Measurements from ENCODE around the gene POLR1E. TPM values are rescaled to one million over a fixed set of nuclear protein-coding genes. Genes with fewer than 3 reads are reported as not detected.

The POLR1E gene
- polyA plus RNA-seq, 1 donor (not counting 4 experiments of a cell fraction or from before 2014, with no cell fraction given) = 44.4 TPM

GRCh38 chr9:37499297-37499696, 13.5 kb downstream of the POLR1E start:
- dilution Hi-C loops (cut with MboI; ENCODE audit: extremely low pct_ligation_motif_present, low sequenced_read_pairs) = loop anchor here (25.0 kb wide), 1 partner anchor 88 kb away; the partner anchor contains the start of genes FBXO10 and TOMM5
- Histone ChIP-seq H3K4me3 (ENCODE audit: control insufficient read depth in 2 of 3, extremely low read depth in 1 of 3, insufficient read depth in 2 of 3, low read depth in 1 of 3, low read length in 3 of 3) (no peak overlapping the region), H3K36me3 (ENCODE audit: control insufficient read depth in 2 of 2, extremely low read depth in 1 of 2, insufficient read depth in 2 of 2, low read length in 2 of 2) (peaks cover 36 to 64% of the 10 kb centered on the region in 2 experiments), H3K4me2 (ENCODE audit: control insufficient read depth, extremely low read depth, insufficient read depth, low read depth, low read length) (no peak overlapping the region), H3K27ac (ENCODE audit: control insufficient read depth, insufficient read depth, low read length) (no peak overlapping the region), H3K9ac (ENCODE audit: control insufficient read depth, extremely low read depth, insufficient read depth, low read length) (no peak overlapping the region), H3K27me3 (ENCODE audit: control insufficient read depth, extremely low read depth, insufficient read depth, low read length) (no peaks in the 10 kb centered on the region), H3K9me3 (ENCODE audit: control insufficient read depth, low read depth, low read length) (no peaks in the 10 kb centered on the region), H2AFZ (ENCODE audit: control insufficient read depth, low read length) (no peak overlapping the region), H3K9me1 (ENCODE audit: control insufficient read depth, extremely low read depth, insufficient read depth, low read length) (no peaks in the 10 kb centered on the region), H4K20me1 (ENCODE audit: control insufficient read depth, extremely low read depth, insufficient read depth, low read length) (peaks cover 5% of the 10 kb centered on the region), H3K79me2 (ENCODE audit: control insufficient read depth, insufficient read depth, low read length) (peaks cover 3% of the 10 kb centered on the region), H3K4me1 (ENCODE audit: control insufficient read depth, extremely low read depth, insufficient read depth, low read length) (no peaks in the 10 kb centered on the region)
- FAIRE-seq (no peak), DNase-seq (ENCODE audit: low read depth, low spot score) (no peak)
- TF ChIP-seq EZH2 (IDR thresholded peaks at IDR 0.05; ENCODE audit: low read length) = no peak
- no peak for TF ChIP-seq CTCF (optimal IDR thresholded peaks at IDR 0.05 in 1 of 3, IDR thresholded peaks at IDR 0.05 in 1 of 3, conservative IDR thresholded peaks at IDR 0.05 in 1 of 3; ENCODE audit: extremely low read depth in 1 of 3, insufficient read depth in 2 of 3, low read length in 3 of 3)

- H3K4me1 ChIP-seq (ENCODE audit: control insufficient read depth, extremely low read depth, insufficient read depth, low read length) = no peaks in the 10 kb centered on the region
- no peaks in the 10 kb centered on the region for H3K9me1 ChIP-seq (ENCODE audit: control insufficient read depth, extremely low read depth, insufficient read depth, low read length)
- dilution Hi-C loops (cut with MboI; ENCODE audit: extremely low pct_ligation_motif_present, low sequenced_read_pairs) = no loop called here
- H3K27ac ChIP-seq (ENCODE audit: control insufficient read depth, insufficient read depth, low read length) = no peak overlapping the region
- H3K27me3 ChIP-seq (ENCODE audit: control insufficient read depth, extremely low read depth, insufficient read depth, low read length) = no peaks in the 10 kb centered on the region
- DNase-seq (ENCODE audit: low read depth, low spot score) = no peak
- no peak overlapping the region for H3K4me2 ChIP-seq (ENCODE audit: control insufficient read depth, extremely low read depth, insufficient read depth, low read depth, low read length)
- no peak for FAIRE-seq
- H3K36me3 ChIP-seq (ENCODE audit: control insufficient read depth in 2 of 2, extremely low read depth in 1 of 2, insufficient read depth in 2 of 2, low read length in 2 of 2) = peaks cover 30 to 61% of the 10 kb centered on the region in 2 experiments
- H3K79me2 ChIP-seq (ENCODE audit: control insufficient read depth, insufficient read depth, low read length) = peaks cover 3% of the 10 kb centered on the region
- no peaks in the 10 kb centered on the region for H3K9me3 ChIP-seq (ENCODE audit: control insufficient read depth, low read depth, low read length)
- TF ChIP-seq CTCF (optimal IDR thresholded peaks at IDR 0.05 in 1 of 3, IDR thresholded peaks at IDR 0.05 in 1 of 3, conservative IDR thresholded peaks at IDR 0.05 in 1 of 3; ENCODE audit: extremely low read depth in 1 of 3, insufficient read depth in 2 of 3, low read length in 3 of 3) (no peak), EZH2 (IDR thresholded peaks at IDR 0.05; ENCODE audit: low read length) (no peak)
- no peak overlapping the region for H3K4me3 ChIP-seq (ENCODE audit: control insufficient read depth in 2 of 3, extremely low read depth in 1 of 3, insufficient read depth in 2 of 3, low read depth in 1 of 3, low read length in 3 of 3)
- H3K9ac ChIP-seq (ENCODE audit: control insufficient read depth, extremely low read depth, insufficient read depth, low read length) = no peak overlapping the region
- H4K20me1 ChIP-seq (ENCODE audit: control insufficient read depth, extremely low read depth, insufficient read depth, low read length) = peaks cover 2% of the 10 kb centered on the region
- no peak overlapping the region for H2AFZ ChIP-seq (ENCODE audit: control insufficient read depth, low read length)
These were observed 16.3 kb downstream of the POLR1E start for GRCh38 chr9:37501957-37502596.

All from keratinocyte (primary cell).